DOHH2 (cell line): Measurements from ENCODE around the gene LONRF3.

Experiments used
- EZH2phosphoT487 ChIP-seq: fragments of 200-600 bp; sonication (generic); IDR thresholded peaks from 2 replicates; pipeline ENCODE4 v1.6.1; 2017; ENCODE audit warnings: borderline replicate concordance, mild to moderate bottlenecking, antibody characterized with exemption, low read length, moderate library complexity, mixed read lengths
- TF ChIP-seq, protein P1 (sequence below): fragments of 200-600 bp; sonication (generic); IDR thresholded peaks from one replicate; pipeline ENCODE4 v1.5.1; 2014; ENCODE audit warnings: antibody characterized with exemption, mild to moderate bottlenecking, low read depth, low read length; ENCODE audit not compliant: poor library complexity, severe bottlenecking

DNA sequence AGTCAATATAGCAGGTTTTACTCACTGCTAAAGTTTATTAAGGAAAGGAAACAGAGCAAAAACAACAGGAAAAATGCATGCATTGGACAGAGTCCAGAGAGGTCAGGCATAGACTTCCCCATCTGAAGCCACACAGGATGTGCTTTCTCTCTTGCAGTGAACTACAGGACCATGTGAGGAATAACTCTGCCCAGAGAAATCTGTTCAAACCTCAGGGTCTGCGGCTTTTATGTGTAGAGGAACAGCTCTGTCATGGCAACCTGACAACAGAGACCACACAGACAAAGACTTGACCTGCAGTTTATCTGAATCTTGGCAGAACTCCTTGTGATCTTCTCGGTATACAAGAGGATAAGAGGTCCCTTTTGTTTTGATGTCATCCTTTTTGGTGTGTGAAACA, 46.3 kb upstream of the LONRF3 start:
- TF ChIP-seq, protein P1, sequence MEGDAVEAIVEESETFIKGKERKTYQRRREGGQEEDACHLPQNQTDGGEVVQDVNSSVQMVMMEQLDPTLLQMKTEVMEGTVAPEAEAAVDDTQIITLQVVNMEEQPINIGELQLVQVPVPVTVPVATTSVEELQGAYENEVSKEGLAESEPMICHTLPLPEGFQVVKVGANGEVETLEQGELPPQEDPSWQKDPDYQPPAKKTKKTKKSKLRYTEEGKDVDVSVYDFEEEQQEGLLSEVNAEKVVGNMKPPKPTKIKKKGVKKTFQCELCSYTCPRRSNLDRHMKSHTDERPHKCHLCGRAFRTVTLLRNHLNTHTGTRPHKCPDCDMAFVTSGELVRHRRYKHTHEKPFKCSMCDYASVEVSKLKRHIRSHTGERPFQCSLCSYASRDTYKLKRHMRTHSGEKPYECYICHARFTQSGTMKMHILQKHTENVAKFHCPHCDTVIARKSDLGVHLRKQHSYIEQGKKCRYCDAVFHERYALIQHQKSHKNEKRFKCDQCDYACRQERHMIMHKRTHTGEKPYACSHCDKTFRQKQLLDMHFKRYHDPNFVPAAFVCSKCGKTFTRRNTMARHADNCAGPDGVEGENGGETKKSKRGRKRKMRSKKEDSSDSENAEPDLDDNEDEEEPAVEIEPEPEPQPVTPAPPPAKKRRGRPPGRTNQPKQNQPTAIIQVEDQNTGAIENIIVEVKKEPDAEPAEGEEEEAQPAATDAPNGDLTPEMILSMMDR, result no peak
- TF ChIP-seq EZH2phosphoT487, result no peak
